Gastrocnemius medialis (tissue), 4 donors: ENCODE results near the gene DMD.

Experiments used
- CTCF ChIP-seq, 5 experiments: fragments of 450-650 bp in 3 of 5; fragments of 200-600 bp in 2 of 5; sonication (generic) in 2 of 5; IDR thresholded peaks in 4 of 5; conservative IDR thresholded peaks in 1 of 5; 1 replicate in 4 of 5; 2 replicates in 1 of 5; pipeline ENCODE4 v1.5.1; 2016 to 2019; ENCODE audit warnings: antibody characterized with exemption in 5 of 5, mild to moderate bottlenecking in 3 of 5, moderate library complexity in 3 of 5
- POLR2A ChIP-seq, 2 donors: fragments of 450-650 bp; IDR thresholded peaks; one replicate each; pipeline ENCODE4 v1.6.1; 2017; ENCODE audit warnings: antibody characterized with exemption in 2 of 2, mild to moderate bottlenecking in 2 of 2, moderate library complexity in 2 of 2

- TF ChIP-seq CTCF (IDR thresholded peaks at IDR 0.05 in 4 of 5, conservative IDR thresholded peaks at IDR 0.05 in 1 of 5) (no peak), POLR2A (IDR thresholded peaks at IDR 0.05) (no peak)
These were observed 1965.6 kb downstream of the DMD start for GRCh38 chrX:31245714-31246113.
